ENCODE measurements around the gene MYB. TPM values are rescaled to one million over a fixed set of nuclear protein-coding genes. Genes with fewer than 3 reads are reported as not detected.

MYB gene
- total RNA-seq, 1 donor from 2014 or later = 1.7 TPM

DNA sequence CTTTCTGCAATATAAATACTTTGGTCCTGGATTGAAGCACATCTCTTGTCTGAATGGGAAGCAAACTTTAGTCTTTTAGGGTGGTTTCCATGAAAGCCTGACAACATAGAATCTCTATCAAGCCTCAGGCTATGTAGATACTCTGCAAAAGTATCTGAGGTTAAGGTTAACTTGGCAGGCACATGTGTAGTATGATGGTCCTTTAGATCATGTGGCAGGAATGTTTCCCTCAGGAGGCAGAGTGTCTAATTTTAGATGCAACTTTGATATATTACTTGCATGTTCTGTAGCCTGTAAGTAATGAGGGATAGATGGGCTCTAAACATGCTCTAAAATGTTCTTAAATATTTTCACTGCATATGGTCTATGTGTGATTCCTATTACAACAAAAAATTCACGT, 8.2 kb downstream of the MYB start:
- DNase-seq = no peak

DNA sequence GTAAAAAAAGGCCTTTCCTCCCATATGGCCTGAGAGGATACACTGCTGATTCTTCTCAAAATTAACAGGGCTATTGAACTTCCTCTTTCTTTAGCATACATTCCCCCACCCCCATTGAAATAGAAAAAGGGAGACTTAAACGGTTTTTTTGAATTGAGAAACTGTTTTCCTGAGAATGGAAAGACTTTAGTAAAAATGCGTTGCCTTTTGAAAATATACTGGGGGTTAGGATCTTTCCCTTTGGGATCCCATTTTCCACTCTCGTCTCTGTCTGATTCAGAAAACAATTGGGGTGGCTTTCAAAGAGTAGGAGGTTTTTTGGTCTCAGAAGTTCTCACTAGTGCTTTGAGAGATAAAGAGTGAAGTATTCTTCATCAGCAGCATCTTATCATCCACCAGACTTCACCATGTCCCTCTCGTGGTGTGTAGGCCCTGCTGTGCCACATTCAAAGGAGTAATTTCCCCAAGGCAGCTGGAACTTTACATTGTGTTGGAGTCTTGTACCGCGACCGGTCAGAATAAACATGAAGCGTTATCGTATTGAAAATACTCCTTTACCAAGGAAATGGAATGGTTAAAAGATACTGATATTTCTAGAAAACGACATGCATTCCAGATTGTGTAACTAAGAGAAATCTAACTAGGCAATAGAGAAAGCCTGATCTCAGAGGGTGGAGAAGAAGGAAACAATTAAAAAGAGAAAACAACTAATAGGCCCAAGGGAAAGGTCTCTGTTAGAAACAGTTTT, 10.6 kb downstream of the MYB start:
- no peak for DNase-seq

DNA sequence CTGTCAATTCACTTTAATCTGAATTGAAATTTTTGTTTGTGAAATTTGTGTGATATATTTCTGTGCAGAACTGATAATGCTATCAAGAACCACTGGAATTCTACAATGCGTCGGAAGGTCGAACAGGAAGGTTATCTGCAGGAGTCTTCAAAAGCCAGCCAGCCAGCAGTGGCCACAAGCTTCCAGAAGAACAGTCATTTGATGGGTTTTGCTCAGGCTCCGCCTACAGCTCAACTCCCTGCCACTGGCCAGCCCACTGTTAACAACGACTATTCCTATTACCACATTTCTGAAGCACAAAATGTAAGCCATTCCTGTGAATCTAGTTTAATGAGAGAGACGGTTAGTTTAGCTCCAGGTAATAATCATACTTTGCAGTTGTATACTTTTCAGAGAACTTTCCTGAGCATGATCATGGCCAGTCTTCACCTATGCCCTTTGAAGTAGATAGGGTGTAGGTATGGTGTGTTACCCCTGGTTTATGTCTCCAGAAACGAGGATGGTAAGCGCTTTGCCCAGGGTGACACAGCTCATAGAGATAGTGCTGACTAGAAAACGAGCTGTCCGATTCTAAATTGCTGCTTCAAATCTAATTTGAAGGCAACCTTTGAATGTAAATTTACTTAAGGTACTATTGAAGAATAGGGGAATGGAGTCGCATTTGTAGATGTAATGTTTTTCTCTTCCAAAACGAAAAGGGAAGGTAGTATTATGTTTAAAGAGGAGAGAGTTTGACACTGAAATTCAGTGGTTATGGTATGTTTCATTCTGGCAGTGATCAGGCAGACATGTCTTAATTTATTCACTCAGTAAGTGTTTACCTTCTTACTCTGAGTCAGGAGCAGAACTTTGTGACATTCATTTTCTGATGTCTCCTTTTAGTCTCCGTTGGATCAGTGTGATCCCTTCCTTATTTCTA, 11.4 kb downstream of the MYB start:
- no peak for DNase-seq

DNA sequence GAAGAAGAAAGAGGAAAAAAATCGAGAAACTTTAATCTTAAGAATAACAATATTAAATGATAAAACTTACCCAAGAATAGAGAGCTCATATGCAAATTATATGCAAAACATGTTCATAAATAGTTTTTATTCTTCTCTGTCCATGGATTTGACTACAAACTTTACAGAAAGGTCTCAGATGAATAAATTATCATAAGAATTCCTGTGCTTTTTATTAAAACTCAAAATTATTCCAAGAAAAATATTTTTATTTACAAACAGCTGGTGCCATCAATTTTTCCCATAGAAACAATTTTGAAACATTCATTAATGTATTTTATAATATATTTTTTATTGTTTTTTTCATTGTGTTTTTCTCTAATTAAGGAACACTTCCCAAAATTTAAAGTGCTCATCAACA, 12.1 kb downstream of the MYB start:
- DNase-seq = no peak

DNA sequence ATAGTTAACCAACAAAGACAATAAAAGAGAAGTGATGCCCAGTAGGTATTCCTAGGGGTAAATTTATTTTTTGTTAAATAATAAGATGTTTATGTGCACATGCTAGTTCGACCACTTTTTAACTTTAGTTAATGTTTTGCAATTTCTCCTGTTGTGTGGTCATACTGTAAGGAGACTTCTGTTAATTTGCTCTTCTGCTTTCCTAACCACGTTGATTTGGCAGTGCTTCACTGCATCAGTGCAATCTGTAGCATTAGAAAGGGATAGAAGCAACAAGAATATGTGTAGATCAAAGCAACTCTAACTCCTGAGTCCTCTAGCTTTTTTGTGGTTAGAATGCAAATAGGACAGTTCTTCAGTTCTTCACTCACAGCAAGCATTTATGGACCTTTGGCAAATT, 13.9 kb downstream of the MYB start:
- no peak for DNase-seq

DNA sequence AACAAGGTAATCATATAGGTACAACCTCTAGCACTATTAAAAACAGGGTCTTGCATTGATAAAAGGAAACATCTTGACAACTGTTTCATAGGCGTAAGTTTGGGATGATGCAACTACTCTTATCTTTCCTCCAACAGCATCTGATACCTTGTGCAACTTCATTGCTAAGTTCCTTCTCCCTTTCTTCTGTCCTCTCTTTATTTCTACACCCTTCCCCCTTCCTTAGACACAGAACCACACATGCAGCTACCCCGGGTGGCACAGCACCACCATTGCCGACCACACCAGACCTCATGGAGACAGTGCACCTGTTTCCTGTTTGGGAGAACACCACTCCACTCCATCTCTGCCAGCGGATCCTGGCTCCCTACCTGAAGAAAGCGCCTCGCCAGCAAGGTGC, 14.4 kb downstream of the MYB start:
- no peak for DNase-seq

DNA sequence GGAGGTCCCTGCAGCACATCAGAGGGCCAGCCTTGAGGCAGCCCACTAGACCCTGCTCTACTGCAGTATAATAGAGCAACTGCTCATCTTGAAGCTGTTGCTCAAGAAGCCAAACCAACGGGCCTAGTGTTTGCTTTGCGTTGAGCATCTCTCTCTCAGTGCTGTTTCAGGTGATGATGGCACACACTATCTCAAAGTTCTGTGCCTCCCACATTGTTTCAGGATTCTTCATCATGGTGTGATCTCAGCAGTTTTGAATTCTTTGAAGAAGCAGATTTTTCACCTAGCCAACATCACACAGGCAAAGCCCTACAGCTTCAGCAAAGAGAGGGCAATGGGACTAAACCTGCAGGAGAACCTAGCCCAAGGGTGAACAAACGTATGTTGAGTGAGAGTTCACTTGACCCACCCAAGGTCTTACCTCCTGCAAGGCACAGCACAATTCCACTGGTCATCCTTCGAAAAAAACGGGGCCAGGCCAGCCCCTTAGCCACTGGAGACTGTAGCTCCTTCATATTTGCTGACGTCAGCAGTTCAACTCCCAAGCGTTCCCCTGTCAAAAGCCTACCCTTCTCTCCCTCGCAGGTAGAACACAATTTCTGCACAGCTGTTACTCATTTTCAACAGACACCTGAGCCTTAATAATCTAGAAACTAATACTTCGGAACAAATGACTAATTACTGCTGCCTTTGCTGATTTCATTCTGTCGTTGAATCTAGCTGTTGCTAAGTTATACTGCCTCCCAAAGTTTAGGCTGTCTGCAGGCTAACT, 15.8 kb downstream of the MYB start:
- DNase-seq = no peak

DNA sequence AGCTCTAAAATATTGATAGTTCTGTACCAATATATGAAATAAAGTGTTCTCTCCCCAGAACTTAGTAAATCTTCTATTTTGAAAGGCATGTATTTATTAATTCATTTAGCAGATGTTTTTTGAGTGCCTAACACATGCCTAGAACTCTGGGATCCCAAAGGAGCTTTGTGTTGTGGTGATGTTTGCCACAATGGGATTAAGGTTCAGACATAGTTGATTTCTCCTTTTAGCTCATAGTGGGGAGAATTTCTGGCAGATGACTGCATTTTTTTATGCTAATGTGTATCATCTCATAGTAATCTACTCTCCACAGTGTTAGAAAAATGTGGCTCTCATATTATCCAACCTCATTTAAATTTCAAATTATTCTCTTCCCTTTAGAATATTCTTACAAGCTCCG, 21.7 kb downstream of the MYB start:
- no peak for DNase-seq

DNA sequence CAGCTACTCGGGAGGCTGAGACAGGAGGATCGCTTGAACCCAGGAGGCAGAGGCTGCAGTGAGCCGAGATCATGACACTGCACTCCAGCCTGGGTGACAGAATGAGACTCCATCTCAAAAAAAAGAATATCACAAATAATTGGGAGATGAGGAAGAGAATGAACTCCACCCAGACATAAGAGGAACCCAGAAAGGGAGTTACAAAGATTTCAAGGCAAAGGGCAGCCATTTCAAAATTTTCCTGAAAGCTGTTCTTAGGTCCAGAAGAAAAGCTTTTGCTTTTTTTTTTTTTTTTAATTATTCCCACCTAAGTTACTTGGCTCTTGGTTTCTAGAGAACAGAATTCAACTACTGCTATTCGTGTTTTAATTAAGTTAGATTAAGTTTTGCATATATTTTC, 23.8 kb downstream of the MYB start:
- DNase-seq = no peak

DNA sequence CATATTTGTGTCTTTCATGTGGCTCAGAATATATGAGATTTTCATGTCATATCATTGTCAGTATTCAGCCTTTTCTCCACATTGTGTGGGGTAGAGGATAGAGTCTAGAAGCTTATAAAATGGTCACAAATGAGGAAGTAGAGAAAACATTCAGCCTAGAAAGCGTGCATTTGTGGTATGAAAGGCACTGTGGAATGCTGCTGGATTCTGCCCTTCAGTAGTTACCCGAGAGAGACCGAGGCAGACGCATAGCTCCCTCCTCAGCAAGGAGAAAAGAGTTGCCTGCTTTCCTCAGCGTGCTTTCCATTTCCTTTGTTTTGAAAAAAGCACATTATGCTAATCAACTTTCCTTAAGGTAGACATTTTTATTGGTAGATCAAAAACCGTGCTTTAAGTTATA, 28.7 kb downstream of the MYB start:
- DNase-seq = no peak

DNA sequence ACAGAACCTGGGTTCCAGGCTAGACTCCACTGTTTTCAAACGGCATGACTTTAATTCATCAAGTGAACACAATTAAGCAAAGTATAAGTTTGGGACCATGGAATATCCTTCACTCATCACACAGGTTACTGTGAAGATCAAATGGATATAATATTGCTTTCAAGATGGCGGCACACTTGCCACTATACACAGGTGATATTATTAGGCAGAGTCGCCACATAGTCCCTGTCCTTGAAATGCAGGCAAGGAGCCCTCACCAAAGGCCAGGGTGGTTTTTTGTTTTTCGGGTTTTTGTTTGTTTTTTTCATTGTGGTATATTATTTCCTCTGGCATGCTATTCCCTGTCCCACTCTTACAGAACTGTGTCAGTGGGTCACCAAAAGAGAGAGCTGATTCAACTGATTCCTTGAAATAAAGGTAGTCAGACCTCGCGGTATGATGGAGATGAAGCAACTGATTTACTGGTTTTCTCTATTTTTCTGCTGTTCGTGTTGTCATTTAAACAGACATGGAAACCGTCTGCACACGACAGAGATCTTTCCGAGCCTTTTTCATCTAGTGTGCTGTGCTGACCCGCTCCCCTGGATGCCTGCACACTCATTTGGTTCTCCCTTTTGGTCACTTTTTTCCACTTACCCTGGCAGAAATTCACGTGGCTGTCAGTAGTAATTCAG, 29.7 kb downstream of the MYB start:
- DNase-seq = no peak

DNA sequence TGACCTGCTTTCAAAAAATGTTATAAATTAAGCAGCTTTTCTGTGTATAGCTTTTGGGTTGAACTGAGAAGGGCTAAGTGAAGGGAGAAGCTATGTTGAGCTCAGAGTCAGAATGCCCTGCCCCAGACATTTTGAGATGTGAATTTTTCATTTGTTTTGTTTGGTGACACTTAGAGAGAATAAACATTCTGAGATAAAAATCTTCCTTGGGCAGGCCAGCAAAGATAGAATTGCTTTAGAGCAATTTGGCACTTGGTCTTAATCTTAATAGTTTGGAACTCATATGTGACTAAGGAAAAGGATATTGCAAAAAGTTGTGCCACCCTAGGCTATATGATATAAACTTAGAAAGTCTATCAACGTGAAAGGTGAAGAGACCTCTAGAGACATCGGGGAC, 30.2 kb downstream of the MYB start:
- no peak for DNase-seq

DNA sequence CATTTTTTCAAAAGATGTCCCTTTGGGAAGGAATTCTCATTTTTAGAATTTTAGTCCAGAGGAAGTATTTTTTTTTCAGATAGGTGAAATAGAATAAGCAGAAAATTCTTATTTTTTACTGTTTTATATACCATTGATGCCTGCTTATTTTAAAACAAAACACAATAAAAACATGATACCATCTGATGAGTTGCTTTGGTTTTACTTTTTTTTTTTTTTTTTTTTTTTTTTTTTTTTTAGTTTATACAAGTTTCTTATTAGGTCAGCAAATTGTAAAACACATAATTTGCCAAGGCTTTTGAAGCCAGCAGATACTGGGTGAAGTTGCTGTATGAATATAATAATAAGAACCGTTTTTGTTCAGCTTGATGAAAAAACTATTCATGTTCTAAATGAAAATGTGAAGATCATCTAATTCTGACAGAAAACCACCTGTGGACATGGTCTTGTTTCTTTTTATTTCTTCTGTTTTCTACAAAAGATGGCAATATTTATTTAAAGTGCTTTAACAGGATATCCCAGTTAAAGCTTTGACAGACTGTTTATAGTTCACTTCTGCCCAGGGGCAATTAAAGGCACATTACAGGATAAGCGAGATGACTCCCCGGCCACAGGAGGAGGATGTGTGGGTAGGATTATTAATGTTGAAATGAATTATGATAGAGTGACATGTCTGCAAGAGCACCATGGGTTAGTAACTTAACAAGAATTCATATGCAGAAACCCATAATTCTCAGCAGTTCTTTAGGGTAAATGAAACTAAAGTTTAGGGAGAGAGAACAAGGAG, 31.1 kb downstream of the MYB start:
- DNase-seq = no peak

DNA sequence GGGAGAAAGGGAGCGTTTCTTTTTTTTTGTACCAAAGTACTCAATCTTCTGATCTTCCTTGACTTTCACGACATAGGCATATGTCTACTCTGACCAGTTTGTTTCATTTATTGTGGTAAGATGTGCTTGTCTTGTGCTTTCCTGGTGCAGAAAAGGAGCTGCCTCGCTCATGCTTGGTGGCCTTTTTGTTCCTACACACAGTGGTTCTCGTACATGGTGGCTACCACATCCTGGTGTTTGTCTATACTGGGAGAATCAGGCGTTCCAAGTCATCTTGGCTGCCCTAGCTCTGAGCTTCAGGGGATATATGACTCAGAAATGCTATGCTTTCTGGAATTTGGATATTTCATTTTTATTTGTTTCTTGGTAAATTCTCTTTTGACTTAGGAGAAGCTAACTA, 31.8 kb downstream of the MYB start:
- DNase-seq = no peak

DNA sequence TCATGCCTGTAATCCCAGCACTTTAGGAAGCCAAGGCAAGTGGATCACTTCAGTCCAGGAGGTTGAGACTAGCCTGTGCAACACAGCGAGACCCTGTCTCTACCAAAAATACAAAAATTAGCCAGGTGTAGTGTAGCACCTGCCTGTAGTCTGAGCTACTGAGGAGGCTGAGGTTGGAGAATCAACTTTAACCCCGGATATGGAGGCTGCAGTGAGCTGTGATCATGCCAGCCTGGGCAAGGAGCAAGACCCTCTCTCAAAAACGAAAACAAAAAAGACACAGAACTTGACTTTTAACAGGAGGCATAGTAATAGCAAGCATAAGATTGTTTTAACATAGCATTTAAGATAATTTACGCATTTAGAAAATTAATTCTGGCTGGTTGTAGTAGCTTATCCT, 32.5 kb downstream of the MYB start:
- DNase-seq = no peak

DNA sequence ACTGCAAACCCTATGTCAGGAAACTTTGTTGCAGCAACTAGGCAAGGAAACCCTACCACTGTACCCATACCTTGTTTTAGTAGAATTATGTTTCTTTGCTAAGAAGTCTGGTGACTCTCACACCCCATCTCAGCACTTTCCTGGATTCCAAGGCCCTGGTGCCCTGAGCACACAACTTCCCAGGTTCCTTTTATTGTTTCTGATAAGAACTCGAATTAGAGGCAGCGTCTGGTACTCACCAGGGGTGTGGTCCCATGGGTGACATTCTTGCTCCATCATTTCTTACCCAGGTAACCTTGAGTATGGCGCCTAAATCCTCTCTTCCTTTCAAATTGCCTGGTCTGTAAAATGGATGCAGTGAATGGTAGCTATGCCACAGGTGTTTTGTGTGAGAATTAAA, 34.1 kb downstream of the MYB start:
- no peak for DNase-seq

DNA sequence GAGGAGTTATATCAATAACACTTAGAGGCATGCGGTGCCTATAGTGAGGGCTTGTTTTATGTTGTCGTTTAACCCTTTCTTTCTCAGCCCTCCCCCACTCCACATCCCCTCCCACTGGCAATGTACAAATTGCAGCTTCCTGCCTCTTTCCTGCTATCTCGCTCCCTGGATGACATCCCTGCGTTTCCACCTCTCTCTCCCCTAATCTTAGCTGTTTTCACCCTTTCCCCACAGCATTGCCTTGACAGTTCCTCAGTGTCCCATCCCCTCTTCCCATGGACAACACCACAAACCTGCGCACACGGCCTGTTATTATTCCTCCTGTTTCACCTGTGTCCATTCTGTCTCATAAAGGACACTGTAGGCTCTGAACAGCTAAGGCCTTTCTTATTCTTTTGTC, 34.5 kb downstream of the MYB start:
- DNase-seq = no peak

DNA sequence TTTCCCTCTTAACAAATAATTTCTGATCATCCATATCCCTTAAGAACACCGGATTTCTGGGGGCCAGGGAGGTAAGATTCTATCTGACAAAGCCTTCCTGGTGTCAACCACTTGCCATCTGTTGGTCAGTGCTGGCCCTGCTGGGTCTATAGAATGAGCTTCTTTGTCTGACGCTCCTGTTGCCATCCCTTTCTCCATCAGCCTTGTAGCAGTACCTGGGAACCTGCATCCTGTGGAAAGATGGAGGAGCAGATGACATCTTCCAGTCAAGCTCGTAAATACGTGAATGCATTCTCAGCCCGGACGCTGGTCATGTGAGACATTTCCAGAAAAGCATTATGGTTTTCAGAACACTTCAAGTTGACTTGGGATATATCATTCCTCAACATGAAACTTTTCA, 36.6 kb downstream of the MYB start:
- DNase-seq = no peak

DNA sequence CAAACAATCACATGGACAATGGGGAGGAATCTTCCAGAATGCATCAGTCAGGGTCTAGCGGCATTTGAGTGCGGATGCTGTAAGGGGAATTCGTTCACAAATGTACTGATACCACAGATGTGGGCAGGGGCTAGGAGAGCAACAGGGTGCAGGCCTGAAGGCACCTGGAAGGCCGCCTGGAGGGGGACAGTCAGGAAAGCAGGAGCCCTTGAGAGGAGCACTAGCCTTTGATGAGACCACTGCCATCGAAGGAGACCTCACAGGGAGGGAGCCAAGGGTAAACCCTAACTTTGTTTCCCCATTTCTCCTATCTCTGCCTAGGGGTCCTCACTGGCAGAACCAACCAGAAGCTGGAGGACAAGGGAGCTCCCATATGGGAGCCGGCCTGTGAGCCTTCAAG, 38.2 kb downstream of the MYB start:
- DNase-seq = no peak

DNA sequence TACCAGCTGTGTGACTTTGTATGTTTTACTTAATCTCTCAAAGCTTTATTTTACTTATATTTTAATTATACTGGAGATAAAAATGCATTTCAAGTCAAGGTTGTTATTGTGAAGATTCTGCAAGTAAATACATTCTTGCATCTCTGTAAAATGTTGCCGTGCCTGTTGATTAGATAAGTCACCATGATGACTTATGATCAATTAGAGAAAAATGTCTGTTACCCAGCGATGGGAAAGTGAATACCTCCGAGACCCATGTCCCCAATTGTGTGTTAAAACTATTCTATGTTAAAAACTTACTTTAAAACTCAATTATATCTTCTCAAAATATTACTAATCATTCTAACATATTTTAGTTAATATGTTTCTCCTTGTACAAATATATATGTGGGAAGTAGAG, 39.9 kb downstream of the MYB start:
- DNase-seq = no peak

DNA sequence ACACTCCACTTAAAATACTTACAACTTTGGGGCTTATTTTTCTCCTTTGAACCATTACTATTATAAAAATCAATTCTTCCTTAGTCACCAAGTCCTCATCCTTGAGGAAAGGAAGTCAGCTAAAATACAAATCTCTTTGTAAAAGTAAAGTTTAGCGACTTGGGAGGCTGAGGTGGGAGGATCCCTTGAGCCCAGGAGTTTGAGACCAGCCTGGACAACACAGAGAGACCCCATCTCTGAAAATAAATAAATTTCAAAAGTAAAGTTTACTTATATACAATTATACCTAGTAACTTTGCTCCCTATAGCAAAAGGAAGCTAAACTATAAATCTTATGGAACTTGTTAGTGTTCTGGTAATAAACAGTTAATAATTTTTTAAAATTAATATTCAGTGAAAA, 40.4 kb downstream of the MYB start:
- no peak for DNase-seq

DNA sequence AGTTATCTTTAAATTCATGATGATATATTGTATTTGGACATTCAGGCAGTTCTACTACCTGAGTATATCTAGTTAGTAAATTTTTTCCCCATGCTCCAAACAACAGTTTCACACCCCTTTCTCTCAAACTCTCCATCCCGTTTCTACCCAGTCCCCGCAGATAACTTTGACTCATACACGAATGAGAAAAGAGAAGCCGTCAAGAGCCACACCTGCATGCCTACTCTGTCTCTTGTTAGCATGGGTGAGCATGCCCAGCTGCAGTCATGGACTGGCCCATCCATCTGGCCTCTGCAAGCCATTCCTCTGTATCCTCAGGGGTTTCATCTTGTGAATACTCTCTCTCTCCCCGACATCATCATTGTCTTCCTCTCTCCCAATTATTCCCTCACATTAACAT, 41.5 kb downstream of the MYB start:
- no peak for DNase-seq

All from occipital lobe (tissue), 2 donors.